Muscle of back (tissue), 11 donors: ENCODE results near the gene SND1. TPM values are rescaled to one million over a fixed set of nuclear protein-coding genes. Genes with fewer than 3 reads are reported as not detected.

ENCODE experiments used
- DNase-seq, 3 donors: peaks; one replicate each; pipeline versions ENCODE4 v3.0.0 to v3.0.0-alpha.2; 2013
- polyA plus RNA-seq, 10 donors: library from polyadenylated mRNA; unstranded; fragments of 120-200 nt; gene quantifications; one replicate each; pipeline ENCODE4 v1.2.1, GENCODE V29; 2013; ENCODE audit not compliant: insufficient read length in 10 of 10

Gene SND1
- polyA plus RNA-seq, 10 donors: 79.0 to 120 (median 98.4) TPM

DNA sequence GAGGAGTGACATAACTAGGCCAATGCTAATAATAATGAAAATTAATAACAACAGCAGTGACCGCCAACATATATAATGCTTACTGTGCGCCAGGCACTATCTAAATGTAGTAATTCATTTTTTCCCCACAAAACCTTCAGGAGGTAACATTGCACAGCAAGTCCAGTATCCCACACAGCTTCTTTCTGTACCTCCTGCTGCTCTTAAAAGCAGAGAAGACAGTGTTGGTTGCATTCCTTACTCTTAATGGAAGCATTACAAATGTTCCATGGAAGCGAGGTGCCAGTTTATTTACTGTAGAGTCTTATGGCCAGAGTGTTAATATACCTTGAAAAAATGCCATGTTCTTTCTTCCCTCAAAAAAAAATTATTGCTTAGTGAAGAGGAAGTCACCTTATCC is 211.1 kb downstream of the SND1 start:
- DNase-seq: no peak

DNA sequence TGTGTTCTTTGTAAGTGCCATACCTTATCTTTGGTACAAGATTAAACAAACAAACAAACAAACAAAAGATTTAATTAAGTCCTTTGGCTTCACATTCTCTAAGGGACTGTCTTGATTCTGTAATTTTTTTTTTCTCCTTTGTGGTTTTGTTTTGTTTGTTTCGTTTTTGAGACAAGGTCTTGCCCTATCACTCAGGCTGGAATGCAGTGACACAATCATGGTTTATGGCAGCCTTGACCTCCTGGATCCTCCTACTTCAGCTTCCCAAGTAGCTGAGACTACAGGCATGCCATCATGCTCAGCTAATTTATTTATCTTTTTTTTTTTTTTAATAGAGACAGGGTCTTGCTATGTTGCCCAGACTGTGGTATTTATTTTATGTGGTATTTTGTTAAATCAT is 213.5 kb downstream of the SND1 start:
- no peak for DNase-seq

DNA sequence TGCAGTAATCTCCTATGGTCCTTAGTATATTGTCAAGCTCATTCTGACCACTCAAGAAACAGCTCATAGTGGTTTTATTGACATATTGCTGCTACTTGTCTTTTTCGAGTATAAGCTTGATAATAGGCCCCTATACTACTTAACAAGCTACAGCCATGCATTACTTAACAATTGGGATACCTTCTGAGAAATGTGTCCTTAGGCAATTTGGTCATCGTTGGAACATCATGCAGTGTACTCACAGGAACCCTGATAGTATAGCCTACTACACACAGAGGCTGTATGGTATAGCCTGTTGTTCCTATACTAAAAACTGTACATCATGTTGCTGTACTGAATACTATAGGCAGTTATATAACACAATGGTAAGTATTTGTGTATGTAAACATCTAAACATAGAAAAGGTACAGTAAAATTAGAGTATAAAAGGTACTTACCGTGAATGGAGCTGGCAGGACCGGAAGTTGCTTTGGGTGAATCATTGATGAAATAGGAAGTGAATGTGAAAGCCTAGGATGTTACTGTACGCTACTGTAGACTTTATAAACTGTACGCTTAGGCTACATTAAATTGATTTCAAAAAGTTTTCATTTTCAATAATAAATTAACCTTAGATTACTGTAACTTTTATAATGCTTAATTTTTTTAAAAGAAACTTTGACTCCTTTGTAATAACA is 218.4 kb downstream of the SND1 start:
- no peak for DNase-seq

DNA sequence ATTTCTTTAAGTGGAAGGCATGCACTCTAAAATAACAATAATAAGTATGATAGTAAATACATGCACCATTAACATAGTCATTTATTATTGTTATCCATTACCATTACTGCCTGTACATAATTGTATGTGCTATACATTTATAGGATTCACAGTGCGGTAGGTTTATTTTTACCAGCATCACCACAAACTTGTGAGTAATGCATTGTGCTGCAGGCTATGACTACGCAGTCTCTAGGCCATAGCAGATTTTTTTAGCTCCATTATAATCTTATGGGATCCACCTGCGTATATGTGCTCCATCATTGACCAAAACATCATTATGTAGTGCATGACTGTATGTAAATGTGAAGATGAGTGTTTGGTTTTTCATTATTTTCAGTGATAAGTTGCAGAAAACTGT is 219.2 kb downstream of the SND1 start:
- no peak for DNase-seq

DNA sequence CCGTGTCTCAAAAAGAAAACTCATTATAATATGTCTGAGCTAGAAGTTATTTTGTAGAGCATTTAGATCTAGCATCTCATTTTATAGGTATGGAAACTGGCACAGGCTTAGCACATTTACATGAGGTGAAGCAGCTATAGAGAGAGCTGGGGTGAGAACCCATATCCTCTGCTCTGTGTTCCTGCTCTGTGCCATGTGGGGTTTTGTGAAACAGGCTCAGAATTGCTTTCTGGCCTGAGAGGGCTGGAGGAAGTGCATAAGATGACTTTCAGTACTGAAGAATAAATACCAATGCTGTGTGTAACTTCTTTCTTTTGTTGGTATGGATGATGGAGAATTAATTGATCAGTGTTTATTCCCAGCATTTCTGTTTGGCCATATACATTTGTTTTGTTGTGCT is 220.1 kb downstream of the SND1 start:
- no peak for DNase-seq

DNA sequence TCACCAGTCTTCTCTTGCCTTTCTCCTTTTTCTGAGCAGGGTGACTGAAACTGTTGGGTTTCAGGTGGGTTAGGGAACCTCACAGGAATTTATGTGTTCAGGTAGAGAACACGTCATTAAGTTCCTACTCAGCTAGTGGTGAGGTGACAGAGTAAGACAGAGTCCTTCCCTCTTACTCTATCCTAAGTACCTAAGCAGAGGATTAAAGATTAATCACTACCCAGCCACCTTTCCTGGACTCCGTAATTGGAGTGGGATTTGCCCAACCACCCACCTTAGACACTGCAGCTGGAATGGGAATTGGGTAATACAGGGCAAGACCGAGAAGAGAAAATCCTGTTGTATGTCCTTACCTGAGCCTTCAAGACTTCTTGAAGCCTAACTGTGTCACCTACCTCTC is 221.2 kb downstream of the SND1 start:
- DNase-seq: no peak

DNA sequence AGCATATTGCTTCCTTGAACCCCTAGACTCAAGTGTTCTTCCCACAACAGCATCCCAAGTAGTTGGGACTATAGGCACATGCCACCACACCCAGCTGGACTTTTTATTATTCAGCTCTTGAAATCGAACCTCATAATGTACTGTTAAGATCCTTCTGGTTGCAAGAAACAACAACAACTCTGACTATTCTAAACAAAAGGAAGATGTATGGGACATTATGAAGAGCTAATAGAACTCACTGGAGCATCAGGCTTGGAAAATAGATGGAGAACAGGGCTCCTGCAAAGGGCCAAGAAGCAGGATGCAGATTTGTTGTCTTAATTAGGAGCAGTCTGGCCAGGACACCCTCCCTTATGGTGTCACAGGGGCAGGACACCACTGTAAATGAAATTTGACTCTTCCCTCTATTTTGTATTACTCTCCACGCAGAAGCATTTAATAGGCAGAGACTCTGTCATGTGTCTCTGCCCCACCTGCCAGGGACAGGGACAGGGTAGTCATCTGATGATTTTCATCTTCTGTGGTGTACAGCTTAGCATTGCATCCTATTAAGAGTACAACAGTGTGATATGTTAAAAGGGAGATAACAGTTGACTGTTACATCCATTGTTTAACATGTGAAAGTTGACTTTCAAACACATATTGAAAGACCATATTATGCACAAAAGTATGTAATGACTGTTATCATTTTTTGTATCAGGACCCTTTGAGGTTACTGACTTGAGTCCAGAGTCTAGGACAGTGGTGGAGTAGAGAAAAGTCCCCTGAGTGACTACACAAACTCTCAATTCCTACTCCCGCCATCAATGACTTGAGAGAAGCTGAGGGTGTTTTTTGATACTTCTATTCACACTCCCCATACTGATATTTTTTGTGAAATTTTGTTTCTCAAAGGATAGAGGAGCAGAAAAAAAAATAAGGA is 222.0 kb downstream of the SND1 start:
- no peak for DNase-seq

DNA sequence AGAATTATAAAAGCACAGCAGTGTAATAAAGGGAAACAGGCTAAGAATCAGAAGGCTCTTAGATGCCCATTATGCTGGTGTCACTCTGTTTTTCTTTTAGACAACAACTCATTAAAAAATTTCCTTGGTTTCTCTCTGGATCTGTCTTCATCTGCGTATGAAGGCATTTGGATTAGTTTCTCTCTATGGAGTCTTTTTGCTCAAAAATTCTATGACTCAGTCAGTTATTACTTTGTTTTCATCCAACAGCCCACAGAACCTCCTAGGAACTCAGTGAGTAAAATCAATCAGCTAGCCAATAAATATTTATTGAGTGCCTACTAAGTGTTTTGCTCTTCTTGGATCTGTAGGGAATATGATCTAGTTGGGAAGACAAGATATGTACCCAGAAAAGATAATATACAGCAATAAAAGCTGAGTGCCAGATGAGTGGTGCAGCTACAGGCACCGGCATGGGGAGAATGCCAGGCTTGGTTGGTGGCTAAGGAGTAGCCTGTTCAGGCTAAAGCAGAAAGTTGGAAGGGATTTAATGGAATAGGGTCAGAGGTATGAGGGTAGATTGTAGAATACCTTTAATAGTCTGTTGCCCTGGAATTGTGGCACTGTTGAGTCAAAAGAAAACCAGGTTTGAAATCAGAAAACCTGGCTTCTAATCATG is 223.1 kb downstream of the SND1 start:
- no peak for DNase-seq

DNA sequence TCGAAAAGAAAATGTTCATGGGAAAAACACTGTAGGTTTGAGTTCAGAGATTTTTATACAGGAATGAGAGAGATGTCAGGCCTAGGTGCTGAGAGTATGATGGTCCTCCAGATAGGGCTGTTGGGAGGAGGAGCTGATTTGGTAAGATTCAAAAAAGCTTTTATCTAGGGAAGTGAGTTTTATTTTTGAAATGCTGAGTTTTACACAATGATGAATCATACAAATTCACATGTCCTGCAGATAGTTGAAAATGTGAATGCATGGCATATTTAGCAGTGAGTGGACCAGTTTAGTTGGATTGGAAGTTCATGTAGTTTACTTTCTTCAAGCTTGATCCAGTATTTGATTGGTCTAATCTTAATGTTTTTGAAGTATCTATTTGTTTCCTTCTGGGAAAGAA is 224.4 kb downstream of the SND1 start:
- peak in 1 of 3 donors; percentile 22 for DNase-seq

DNA sequence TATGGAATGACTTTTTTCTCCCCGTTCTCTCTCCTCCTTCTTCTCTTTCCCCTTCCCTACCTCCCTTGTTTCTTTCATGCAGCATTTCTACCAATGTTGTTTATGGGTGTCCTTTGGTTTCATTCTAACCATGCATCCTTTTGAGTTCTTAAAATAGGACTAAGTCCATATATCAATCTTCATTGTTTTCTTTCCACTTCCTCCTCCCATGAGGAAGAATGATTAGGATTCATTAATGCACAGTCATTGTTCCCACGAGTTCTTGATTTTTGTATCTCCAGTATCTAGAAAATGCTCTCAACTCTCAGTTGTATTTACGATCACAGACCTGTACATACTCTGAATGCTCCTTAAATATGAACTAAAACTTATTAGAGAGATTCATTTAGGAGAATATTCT is 226.0 kb downstream of the SND1 start:
- DNase-seq: no peak

DNA sequence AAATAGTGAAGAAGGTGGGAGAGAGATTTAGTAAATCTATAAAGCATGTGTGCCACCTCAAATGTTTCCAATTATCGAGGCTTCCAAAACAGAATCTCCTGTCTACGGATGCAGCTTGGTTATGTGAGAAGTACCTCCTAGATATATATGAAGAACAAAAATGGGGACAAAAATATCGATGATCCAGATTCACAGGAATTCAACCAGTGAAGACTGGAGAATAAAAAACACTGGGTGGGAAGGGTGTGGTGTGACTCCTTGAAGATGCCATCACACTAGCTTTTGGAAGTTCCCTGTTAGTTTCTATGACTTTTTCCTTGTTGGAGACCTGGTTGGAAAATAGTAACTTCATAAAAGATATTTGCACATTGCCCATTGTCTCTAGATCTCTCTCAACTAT is 226.8 kb downstream of the SND1 start:
- DNase-seq: no peak

DNA sequence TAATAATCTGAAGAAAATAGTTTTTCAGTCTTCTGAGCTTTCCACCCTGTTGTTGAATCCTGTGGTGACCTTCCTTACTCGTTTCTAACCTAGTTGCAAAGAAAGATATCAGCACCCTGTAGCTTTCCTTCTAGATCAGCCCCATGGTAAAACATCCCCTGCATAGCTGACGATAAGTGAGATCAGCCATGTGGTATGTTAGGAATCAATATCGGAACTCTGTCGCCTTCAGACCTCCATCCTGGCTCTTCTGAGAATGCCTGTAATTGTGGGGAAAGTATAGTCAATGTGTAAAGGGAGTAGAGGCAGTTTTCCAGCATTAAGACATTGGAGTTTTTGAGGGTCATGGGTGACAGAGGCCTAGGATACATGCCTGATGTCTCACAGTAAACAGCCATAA is 227.4 kb downstream of the SND1 start:
- DNase-seq: no peak

DNA sequence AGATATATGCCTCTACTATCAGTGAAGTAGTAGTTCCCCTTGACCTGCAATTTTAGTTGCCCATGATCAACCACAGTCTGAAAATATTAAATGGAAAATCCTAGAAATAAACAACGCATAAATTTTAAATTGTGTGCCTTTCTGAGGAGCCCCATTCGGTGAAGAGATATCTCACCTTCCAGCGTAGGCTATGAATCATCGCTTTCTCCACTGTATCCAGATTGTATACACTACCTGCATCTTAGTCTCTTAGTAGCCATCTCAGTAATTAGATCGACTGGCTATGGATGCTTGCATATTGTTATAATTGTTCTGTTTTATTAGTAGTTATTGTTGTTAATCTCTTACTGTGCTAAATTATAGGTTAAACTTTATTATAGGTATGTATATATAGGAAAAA is 227.9 kb downstream of the SND1 start:
- no peak for DNase-seq

DNA sequence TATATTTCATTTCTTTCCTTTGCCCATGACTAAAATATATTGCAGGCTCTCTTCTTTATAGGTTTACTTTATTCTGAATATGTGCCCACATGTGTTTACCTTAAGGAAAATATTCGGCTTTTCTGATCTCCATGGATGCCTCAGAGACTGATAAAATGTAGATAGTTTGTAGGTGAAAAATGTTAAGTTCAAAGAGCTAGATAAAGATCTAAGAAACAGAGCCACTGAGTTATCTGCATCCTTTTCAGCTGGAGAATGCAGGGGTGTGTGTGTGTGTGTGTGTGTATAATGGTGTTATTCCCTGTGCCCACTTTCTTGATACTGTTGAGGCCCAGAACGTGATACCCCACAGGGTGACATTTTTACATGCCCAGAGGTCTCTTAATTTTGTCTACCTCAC is 228.5 kb downstream of the SND1 start:
- no peak for DNase-seq

DNA sequence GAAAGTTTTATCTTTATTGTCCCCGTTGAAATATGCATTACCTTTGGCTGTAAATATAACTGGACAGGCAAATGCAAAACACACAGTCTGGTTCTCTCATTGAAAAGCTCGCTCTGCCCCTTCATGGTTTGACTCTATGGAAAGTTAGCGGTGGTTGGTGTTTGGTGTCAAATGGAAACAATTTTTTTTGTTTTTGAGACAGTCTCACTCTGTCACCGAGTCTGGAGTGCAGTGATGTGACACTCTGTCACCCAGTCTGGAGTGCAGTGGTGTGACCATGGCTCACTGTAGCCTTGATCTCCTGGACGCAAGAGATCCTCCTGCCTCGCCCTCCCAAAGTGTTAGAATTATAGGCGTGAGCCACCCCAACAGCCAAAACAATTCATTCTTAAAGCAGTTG is 229.6 kb downstream of the SND1 start:
- no peak for DNase-seq

DNA sequence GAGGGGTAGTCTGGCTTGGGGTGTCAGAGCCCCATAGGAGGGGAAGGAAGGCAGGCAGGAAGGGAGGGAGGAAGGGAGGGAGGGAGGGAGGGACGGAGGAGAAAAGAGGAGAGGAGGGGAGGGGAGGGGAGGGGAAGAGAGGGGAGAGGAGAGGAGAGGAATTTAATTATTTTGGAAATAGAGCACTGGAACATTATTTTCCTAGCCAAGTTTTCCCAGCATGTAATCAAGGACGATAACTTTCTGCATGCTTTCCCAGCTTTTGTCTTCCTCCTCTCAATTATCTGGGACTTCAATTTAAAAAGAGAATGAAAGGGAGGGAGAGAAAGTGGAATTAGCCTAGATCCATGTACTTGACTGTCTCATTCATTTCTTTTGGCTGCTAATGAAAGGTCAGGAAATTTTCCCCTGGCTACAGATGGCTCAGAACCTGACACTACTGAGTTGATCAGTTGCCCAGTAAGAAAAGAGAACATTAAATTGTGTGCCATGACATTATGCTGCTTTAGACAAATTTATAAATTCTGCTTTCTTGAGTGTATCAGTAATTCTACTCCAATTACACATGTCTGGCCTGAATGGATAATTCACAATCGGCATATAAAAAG is 230.4 kb downstream of the SND1 start:
- no peak for DNase-seq

DNA sequence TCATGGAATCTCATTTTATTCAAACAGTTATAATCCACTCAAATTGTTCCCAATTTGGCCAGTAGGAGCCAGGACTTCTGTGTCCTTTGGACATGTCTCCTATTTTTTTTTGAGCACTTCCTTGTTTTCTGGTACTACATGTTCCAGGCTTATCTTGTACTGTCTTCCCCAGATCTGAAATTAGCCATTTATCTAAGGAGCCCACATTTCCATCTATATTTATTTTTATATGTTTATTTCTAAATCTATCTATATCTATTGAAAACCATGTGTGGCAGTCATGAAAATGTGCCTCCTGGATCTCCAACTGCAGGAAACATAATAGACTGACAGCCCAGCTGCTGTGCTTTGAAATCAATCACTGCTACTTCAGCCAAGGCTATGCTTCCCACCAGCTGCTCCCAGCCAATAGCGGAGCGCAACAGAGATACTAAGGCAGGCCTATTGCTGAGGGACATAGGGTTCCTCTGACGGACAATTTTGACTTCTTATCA is 232.1 kb downstream of the SND1 start:
- DNase-seq: peak in 2 of 3 donors; percentile 20 to 35

DNA sequence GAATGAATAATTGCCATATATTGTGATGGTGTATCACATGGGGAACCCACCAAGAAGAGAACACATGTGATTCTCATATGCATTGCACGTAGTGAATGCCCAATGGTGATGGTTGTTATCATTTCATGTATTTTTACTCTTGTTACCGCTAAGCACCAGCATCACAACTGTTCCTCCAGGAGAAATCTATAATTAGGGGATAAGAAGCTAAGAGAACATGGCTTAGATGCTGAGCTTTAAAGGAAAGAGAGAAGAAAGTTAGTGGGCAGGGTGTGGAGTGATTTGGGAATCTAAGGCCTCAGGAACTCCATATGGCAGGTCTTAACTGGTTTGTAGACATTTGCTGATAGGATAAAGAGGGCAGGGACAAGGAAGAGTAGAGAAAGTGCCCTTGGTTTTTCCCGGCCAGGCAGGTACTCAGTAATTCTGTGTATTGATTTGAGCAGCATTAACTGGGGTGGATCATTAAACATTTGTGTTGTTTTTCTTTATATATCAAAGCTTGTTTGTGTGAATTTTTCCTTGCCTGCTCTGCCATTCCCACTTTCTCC is 233.3 kb downstream of the SND1 start:
- no peak for DNase-seq

DNA sequence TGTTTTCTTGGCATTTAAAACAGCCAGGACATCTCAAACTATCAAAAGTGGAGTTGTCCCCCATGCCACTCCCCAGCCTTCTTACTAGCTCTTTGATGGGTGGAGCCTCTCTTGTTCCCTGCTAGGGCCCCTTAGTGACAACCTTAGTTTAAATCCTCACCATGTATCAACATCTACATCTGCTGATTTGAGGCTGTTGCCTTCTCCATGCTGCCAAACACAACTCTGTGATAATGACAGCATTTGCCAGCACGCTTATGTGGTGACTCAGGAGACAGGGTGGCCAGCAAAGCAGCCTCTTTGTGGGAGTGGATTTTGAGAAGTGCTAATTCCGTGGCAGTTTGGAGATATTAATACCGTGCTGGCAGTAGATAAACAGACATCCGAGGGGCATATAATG is 233.8 kb downstream of the SND1 start:
- DNase-seq: peak in 2 of 3 donors; percentile 25 to 61

DNA sequence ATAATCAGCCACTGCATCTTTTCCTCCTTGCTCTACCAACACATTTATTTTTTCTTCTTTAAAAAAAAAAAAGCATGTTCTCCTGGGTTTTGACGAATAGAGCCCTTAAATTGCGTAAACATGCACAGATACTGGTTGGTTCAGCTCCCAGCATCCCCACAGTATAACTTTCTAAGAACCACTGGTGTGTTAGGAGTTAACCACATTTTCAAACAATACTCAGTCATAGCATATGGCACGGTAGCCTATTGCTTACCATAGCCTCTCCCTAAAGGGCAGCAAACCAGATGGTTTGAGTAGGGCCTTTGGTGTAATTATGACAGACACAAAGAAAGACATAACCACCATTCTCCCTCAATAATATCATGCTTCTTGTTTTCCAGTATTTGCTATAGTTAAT is 234.3 kb downstream of the SND1 start:
- DNase-seq: no peak

DNA sequence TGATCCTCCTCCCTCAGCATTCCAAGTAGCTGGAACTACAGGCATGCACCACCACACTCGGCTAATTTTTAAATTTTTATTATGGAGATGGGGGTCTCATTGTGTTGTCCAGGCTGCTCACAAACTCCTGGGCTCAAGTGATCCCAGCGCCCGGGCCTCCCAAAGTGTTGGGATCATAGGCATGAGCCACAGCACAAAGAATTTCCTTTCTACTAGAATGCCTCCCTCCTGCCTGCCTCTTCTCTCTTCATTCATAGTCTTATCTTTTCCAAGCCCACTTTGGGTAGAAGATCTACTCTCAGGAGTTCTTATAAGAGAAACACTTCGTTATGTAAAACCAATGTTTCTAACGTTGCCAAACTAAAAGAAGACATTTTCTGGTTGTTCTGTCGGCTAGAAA is 235.1 kb downstream of the SND1 start:
- DNase-seq: no peak

DNA sequence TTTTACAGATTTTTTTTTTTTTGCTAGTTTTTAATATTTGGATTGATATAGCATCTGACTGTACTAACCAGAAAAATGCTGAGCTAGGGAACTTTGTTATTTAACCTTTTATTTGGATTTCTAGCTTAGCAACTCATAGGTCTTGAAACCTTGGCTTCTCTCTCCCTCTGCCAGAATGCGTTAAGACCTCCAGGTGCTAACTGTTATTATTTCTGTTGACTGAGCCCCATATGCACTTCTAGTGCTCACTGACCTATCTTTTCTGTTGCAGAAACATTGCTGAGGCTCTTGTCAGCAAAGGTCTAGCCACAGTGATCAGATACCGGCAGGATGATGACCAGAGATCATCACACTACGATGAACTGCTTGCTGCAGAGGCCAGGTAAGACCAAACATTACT is 235.6 kb downstream of the SND1 start:
- no peak for DNase-seq
